Superior temporal gyrus (tissue), 1 donor: ENCODE results near the gene VWCE.
"Not testable (repeated sequence)": the region's sequence is repeated elsewhere in the genome, so short reads cannot be mapped to it uniquely, and the experiment has no call there.

Experiments used
- DNase-seq: peaks from one replicate; pipeline ENCODE4 v3.0.0-alpha.2; 2016; ENCODE audit errors: extremely low spot score

VWCE gene

DNA sequence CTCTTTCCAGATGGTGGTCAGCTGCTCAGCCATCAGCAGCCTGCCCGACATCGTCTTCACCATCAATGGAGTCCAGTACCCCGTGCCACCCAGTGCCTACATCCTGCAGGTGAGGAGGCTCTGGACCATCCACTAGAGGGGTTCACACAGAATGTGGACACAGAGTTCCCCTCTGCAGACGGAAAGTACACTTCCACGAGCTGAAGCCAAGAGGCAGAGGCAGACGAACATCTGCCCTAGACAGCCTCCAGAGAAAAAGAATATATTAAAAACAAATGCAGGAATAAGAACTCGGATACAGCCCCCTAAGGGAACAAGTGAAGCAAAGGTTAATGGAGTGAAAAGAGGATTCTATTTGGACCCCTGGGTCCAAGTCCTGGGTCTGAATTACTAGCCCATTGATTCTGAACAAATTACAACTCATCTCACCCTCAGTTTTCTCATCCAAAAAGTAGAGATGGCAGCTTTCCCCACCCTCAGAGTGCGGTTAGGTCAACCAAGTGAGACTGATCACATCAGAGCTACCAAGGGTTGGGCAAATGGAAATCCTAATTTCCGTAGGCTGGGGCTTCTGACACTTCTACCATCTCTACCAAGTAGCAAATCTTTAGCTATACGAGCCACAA lies 83.7 kb downstream of the VWCE start:
- DNase-seq: not testable (repeated sequence)

DNA sequence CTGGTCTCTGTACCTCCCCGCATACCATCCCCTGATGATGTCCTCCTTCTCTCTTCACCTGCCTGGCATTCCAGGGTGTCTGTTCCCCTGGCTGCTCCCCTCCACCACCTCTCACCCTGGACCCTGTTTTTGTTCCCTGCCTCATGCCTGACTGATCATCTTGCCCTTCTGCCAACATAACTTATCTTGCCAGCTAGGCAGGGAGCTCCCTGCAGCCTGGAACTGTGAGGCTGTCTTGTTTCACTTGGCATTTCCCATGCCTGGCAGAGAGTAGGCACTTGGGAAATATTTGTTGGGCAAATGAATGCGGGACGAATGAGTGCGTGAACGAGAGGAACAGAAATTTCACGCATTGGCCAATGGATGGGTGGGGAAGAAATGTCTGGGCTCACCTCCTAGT lies 84.5 kb downstream of the VWCE start:
- not testable (repeated sequence) for DNase-seq
